Neural progenitor cell (in vitro differentiated cells): ENCODE results near the gene ABHD14A. TPM values are rescaled to one million over a fixed set of nuclear protein-coding genes. Genes with fewer than 3 reads are reported as not detected.

Source experiments
- DNase-seq: peaks from one replicate; pipeline ENCODE4 v3.0.0-alpha.2; 2016; ENCODE audit warnings: low spot score
- H2AFZ ChIP-seq: fragments of 200-600 bp; sonication (generic); replicated peaks from 2 replicates; pipeline ENCODE4 v1.6.1; 2016; ENCODE audit warnings: antibody characterized with exemption
- H3F3A ChIP-seq: fragments of 200-600 bp; sonication (generic); 2 replicates; pipeline ENCODE4 v1.6.1; 2016; ENCODE audit warnings: antibody characterized with exemption, low read depth
- H3K27ac ChIP-seq: fragments of 200-600 bp; sonication (generic); 2 replicates; pipeline ENCODE4 v1.5.1; 2016; ENCODE audit warnings: mild to moderate bottlenecking
- H3K27me3 ChIP-seq: fragments of 200-600 bp; sonication (generic); 2 replicates; pipeline ENCODE4 v1.6.1; 2016; ENCODE audit warnings: mild to moderate bottlenecking, moderate library complexity
- H3K36me3 ChIP-seq: fragments of 200-600 bp; sonication (generic); 2 replicates; pipeline ENCODE4 v1.5.1; 2016
- H3K4me1 ChIP-seq: fragments of 200-600 bp; sonication (generic); 2 replicates; pipeline ENCODE4 v1.6.1; 2016; ENCODE audit warnings: mixed run types
- H3K4me2 ChIP-seq: fragments of 200-600 bp; sonication (generic); 2 replicates; pipeline ENCODE4 v1.6.1; 2016
- H3K4me3 ChIP-seq: fragments of 200-600 bp; sonication (generic); 2 replicates; pipeline ENCODE4 v1.5.1; 2016
- H3K79me2 ChIP-seq: fragments of 200-600 bp; sonication (generic); 2 replicates; pipeline ENCODE4 v1.6.1; 2016; ENCODE audit warnings: low read depth
- H3K9ac ChIP-seq: fragments of 200-600 bp; sonication (generic); 2 replicates; pipeline ENCODE4 v1.6.1; 2016
- H3K9me3 ChIP-seq: fragments of 200-600 bp; sonication (generic); 2 replicates; pipeline ENCODE4 v1.5.1; 2016; ENCODE audit warnings: low read depth
- H4K20me1 ChIP-seq: fragments of 200-600 bp; sonication (generic); 2 replicates; pipeline ENCODE4 v1.6.1; 2016; ENCODE audit warnings: low read depth
- H3K27ac Mint-ChIP-seq: 3 replicates; pipeline ENCODE4 v1.8.0; 2021; ENCODE audit warnings: mixed read lengths
- H3K27me3 Mint-ChIP-seq: 2 replicates; pipeline ENCODE4 v1.8.0; 2022; ENCODE audit warnings: low read depth, mild to moderate bottlenecking, inconsistent platforms, moderate library complexity, mixed read lengths; ENCODE audit not compliant: insufficient read depth
- H3K36me3 Mint-ChIP-seq: 3 replicates; pipeline ENCODE4 v1.8.0; 2021; ENCODE audit warnings: mixed read lengths
- H3K4me1 Mint-ChIP-seq: 3 replicates; pipeline ENCODE4 v1.8.0; 2021; ENCODE audit warnings: mixed read lengths
- H3K4me3 Mint-ChIP-seq: 3 replicates; pipeline ENCODE4 v1.8.0; 2021; ENCODE audit warnings: mild to moderate bottlenecking, moderate library complexity, mixed read lengths
- H3K9me3 Mint-ChIP-seq: 3 replicates; pipeline ENCODE4 v1.8.0; 2020; ENCODE audit warnings: mixed read lengths
- CTCF ChIP-seq: fragments of 200-600 bp; sonication (generic); IDR thresholded peaks from 2 replicates; pipeline ENCODE4 v1.5.1; 2017; ENCODE audit warnings: antibody characterized with exemption, mild to moderate bottlenecking
- EZH2 ChIP-seq: fragments of 200-600 bp; sonication (generic); IDR thresholded peaks from 2 replicates; pipeline ENCODE4 v1.6.1; 2017; ENCODE audit warnings: antibody characterized with exemption, mild to moderate bottlenecking, moderate library complexity
- EZH2phosphoT487 ChIP-seq: fragments of 200-600 bp; sonication (generic); IDR thresholded peaks from 2 replicates; pipeline ENCODE4 v1.6.1; 2017; ENCODE audit warnings: antibody characterized with exemption
- total RNA-seq: library from RNA; depleted of rRNA; stranded (reverse); fragments of >200 nt; gene quantifications from 2 replicates; pipeline ENCODE4 v1.2.3, GENCODE V29; 2015; ENCODE audit warnings: low replicate concordance

Gene ABHD14A
- total RNA-seq, 1 donor from 2014 or later = 4.0 TPM

GRCh38 chr3:52001443-52001974, 26.6 kb downstream of the ABHD14A start:
- Histone ChIP-seq H3K9me3 (no peaks in the 10 kb centered on the region), H3K4me1 (peaks cover 47% of the 10 kb centered on the region), H3F3A (peaks cover 28% of the 10 kb centered on the region), H3K36me3 (no peaks in the 10 kb centered on the region), H4K20me1 (no peaks in the 10 kb centered on the region), H3K4me2 (peak overlapping the region; percentile 72), H3K9ac (no peak overlapping the region), H3K79me2 (no peaks in the 10 kb centered on the region), H2AFZ (no peak overlapping the region), H3K27ac (no peak overlapping the region), H3K27me3 (no peaks in the 10 kb centered on the region), H3K4me3 (no peak overlapping the region)
- Mint-ChIP-seq H3K9me3 (no peaks in the 10 kb centered on the region), H3K27me3 (peaks cover 3% of the 10 kb centered on the region), H3K27ac (peak overlapping the region; percentile 99), H3K4me1 (peaks cover 61% of the 10 kb centered on the region), H3K36me3 (no peaks in the 10 kb centered on the region), H3K4me3 (peak overlapping the region; percentile 79)
- peak; percentile 94 for DNase-seq
- TF ChIP-seq CTCF = peak; percentile 96
- TF ChIP-seq EZH2 = no peak
- no peak for TF ChIP-seq EZH2phosphoT487

GRCh38 chr3:52002748-52003147, 27.9 kb downstream of the ABHD14A start:
- peak overlapping the region; percentile 99 for H3K27ac Mint-ChIP-seq
- H3K4me3 ChIP-seq = peak overlapping the region; percentile 45

GRCh38 chr3:52004163-52004787, 29.4 kb downstream of the ABHD14A start:
- Histone ChIP-seq H3F3A (peaks cover 28% of the 10 kb centered on the region), H4K20me1 (no peaks in the 10 kb centered on the region), H3K27ac (no peak overlapping the region), H3K9me3 (no peaks in the 10 kb centered on the region), H3K4me1 (peaks cover 47% of the 10 kb centered on the region), H2AFZ (no peak overlapping the region), H3K4me3 (peak overlapping the region; percentile 45), H3K9ac (no peak overlapping the region), H3K4me2 (peak overlapping the region; percentile 72), H3K79me2 (no peaks in the 10 kb centered on the region), H3K36me3 (no peaks in the 10 kb centered on the region), H3K27me3 (no peaks in the 10 kb centered on the region)
- Mint-ChIP-seq H3K4me1 (peaks cover 61% of the 10 kb centered on the region), H3K4me3 (peak overlapping the region; percentile 61), H3K27ac (peak overlapping the region; percentile 99), H3K27me3 (no peaks in the 10 kb centered on the region), H3K36me3 (no peaks in the 10 kb centered on the region), H3K9me3 (no peaks in the 10 kb centered on the region)
- TF ChIP-seq CTCF = peak; percentile 76
- no peak for TF ChIP-seq EZH2phosphoT487
- DNase-seq = peak; percentile 90

More at GRCh38 chr3:52002748-52003147, 27.9 kb downstream of the ABHD14A start:
- Histone ChIP-seq H3K27me3 (no peaks in the 10 kb centered on the region), H3K79me2 (no peaks in the 10 kb centered on the region), H3K4me1 (peaks cover 47% of the 10 kb centered on the region), H3K27ac (peak overlapping the region; percentile 30), H4K20me1 (no peaks in the 10 kb centered on the region), H3K9ac (no peak overlapping the region), H3K9me3 (no peaks in the 10 kb centered on the region), H3F3A (peaks cover 28% of the 10 kb centered on the region), H3K36me3 (no peaks in the 10 kb centered on the region), H2AFZ (peak overlapping the region; percentile 17), H3K4me2 (peak overlapping the region; percentile 72)
- no peaks in the 10 kb centered on the region for H3K36me3 Mint-ChIP-seq
- TF ChIP-seq EZH2phosphoT487 = no peak
- no peak for TF ChIP-seq EZH2
- TF ChIP-seq CTCF = no peak
- H3K27me3 Mint-ChIP-seq = peaks cover 2% of the 10 kb centered on the region
- DNase-seq = peak; percentile 83
- H3K9me3 Mint-ChIP-seq = no peaks in the 10 kb centered on the region
- peak overlapping the region; percentile 79 for H3K4me3 Mint-ChIP-seq
- peaks cover 66% of the 10 kb centered on the region for H3K4me1 Mint-ChIP-seq
